ENCODE data around the gene ACTL7A. TPM values are rescaled to one million over a fixed set of nuclear protein-coding genes. Genes with fewer than 3 reads are reported as not detected.

ACTL7A gene
- polyA plus RNA-seq, 1 donor from 2014 or later = not detected

DNA sequence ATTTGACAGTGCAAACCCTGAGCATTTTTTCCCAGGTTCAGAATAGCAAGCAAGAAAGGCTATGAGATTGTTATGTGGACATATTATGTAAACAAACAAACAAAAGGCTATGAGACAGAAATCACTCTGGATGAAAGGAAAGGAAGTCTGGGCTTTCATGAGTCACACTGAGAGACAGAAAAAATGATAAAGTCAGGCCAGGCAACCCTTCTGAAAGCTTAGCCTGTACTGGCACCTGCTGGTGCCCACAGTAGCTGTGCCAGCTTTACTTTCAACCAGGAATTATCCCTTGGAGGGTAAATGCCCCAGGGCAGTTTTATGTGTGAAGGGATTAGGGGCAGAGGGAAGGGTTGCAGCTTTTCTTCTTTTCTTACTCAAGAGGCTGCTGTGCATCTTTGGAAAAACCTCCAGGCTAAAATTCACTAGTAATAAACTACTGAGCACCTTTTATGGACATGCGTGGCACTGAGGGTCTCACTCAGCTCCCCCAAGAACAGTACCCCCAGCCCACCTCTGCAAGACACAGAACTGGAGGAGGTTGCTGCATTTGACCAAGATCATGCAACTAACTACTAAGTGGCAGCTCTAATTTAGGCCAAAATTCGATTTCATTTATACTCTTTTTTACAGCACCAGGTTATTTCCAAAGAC lies 48.0 kb upstream of the ACTL7A start:
- Histone ChIP-seq H3K27me3 (ENCODE audit: insufficient read depth, low read depth, low read length) (no peaks in the 10 kb centered on the region), H3K9ac (ENCODE audit: low read length) (no peak overlapping the region), H4K20me1 (ENCODE audit: insufficient read depth) (no peaks in the 10 kb centered on the region), H3K36me3 (ENCODE audit: insufficient read depth, low read length) (no peaks in the 10 kb centered on the region), H3F3A (ENCODE audit: insufficient read depth, low read length, poor library complexity, severe bottlenecking) (no peaks in the 10 kb centered on the region), H3K9me3 (ENCODE audit: low read length) (no peaks in the 10 kb centered on the region), H3K27ac (ENCODE audit: low read length) (no peak overlapping the region), H2AFZ (ENCODE audit: low read depth, low read length) (no peak overlapping the region), H3K4me2 (ENCODE audit: low read length) (no peak overlapping the region), H3K79me2 (replicated peaks; ENCODE audit: insufficient read depth, low read length) (no peaks in the 10 kb centered on the region), H3K4me3 (ENCODE audit: low read length) (no peak overlapping the region), H3K9me2 (ENCODE audit: insufficient read depth, low read length) (no peaks in the 10 kb centered on the region)
- no peak for TF ChIP-seq TAF1 (IDR thresholded peaks at IDR 0.05; ENCODE audit: low read depth)

DNA sequence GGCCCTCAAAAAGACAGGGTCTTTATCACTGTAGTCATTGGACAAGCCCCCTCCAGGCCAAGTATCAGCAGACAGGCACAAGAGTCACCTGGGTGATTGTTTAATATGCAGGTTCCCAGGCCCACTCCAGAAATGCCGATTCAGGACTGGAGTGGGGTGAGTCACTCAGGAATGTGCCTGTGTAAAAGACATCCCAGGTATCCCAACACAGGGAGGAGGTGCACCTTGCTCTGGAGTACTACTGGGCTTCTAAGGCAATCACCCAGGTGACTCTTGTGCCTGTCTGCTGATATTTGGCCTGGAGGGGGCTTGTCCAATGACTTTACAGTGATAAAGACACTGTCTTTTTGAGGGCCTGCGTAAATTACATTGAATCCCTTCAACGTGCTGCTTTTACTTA lies 46.9 kb upstream of the ACTL7A start:
- H2AFZ ChIP-seq (ENCODE audit: low read depth, low read length) = no peak overlapping the region
- H4K20me1 ChIP-seq (ENCODE audit: insufficient read depth) = no peaks in the 10 kb centered on the region
- no peak overlapping the region for H3K9ac ChIP-seq (ENCODE audit: low read length)
- H3K9me3 ChIP-seq (ENCODE audit: low read length) = no peaks in the 10 kb centered on the region
- H3F3A ChIP-seq (ENCODE audit: insufficient read depth, low read length, poor library complexity, severe bottlenecking) = no peaks in the 10 kb centered on the region
- TF ChIP-seq SMC3 (conservative IDR thresholded peaks at IDR 0.05; ENCODE audit: poor library complexity) = no peak
- TF ChIP-seq, protein P1, sequence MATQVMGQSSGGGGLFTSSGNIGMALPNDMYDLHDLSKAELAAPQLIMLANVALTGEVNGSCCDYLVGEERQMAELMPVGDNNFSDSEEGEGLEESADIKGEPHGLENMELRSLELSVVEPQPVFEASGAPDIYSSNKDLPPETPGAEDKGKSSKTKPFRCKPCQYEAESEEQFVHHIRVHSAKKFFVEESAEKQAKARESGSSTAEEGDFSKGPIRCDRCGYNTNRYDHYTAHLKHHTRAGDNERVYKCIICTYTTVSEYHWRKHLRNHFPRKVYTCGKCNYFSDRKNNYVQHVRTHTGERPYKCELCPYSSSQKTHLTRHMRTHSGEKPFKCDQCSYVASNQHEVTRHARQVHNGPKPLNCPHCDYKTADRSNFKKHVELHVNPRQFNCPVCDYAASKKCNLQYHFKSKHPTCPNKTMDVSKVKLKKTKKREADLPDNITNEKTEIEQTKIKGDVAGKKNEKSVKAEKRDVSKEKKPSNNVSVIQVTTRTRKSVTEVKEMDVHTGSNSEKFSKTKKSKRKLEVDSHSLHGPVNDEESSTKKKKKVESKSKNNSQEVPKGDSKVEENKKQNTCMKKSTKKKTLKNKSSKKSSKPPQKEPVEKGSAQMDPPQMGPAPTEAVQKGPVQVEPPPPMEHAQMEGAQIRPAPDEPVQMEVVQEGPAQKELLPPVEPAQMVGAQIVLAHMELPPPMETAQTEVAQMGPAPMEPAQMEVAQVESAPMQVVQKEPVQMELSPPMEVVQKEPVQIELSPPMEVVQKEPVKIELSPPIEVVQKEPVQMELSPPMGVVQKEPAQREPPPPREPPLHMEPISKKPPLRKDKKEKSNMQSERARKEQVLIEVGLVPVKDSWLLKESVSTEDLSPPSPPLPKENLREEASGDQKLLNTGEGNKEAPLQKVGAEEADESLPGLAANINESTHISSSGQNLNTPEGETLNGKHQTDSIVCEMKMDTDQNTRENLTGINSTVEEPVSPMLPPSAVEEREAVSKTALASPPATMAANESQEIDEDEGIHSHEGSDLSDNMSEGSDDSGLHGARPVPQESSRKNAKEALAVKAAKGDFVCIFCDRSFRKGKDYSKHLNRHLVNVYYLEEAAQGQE (IDR thresholded peaks at IDR 0.05; ENCODE audit: borderline replicate concordance) = no peak
- no peak for TF ChIP-seq EZH2 (IDR thresholded peaks at IDR 0.05; ENCODE audit: borderline replicate concordance, insufficient read depth, low read length, poor library complexity, severe bottlenecking)
- no peak for TF ChIP-seq EP300 (conservative IDR thresholded peaks at IDR 0.05; ENCODE audit: poor library complexity, severe bottlenecking)
- TF ChIP-seq, protein P2, sequence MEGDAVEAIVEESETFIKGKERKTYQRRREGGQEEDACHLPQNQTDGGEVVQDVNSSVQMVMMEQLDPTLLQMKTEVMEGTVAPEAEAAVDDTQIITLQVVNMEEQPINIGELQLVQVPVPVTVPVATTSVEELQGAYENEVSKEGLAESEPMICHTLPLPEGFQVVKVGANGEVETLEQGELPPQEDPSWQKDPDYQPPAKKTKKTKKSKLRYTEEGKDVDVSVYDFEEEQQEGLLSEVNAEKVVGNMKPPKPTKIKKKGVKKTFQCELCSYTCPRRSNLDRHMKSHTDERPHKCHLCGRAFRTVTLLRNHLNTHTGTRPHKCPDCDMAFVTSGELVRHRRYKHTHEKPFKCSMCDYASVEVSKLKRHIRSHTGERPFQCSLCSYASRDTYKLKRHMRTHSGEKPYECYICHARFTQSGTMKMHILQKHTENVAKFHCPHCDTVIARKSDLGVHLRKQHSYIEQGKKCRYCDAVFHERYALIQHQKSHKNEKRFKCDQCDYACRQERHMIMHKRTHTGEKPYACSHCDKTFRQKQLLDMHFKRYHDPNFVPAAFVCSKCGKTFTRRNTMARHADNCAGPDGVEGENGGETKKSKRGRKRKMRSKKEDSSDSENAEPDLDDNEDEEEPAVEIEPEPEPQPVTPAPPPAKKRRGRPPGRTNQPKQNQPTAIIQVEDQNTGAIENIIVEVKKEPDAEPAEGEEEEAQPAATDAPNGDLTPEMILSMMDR (IDR thresholded peaks at IDR 0.05; ENCODE audit: poor library complexity, severe bottlenecking) = no peak
- no peak for TF ChIP-seq TAF1 (IDR thresholded peaks at IDR 0.05; ENCODE audit: low read depth)
- TF ChIP-seq MXI1 (conservative IDR thresholded peaks at IDR 0.05; ENCODE audit: poor library complexity, severe bottlenecking) = no peak
- TF ChIP-seq RAD21 (conservative IDR thresholded peaks at IDR 0.05) = no peak
- TF ChIP-seq POLR2AphosphoS5 (IDR thresholded peaks at IDR 0.05) = no peak
- H3K4me2 ChIP-seq (ENCODE audit: low read length) = no peak overlapping the region
- no peaks in the 10 kb centered on the region for H3K79me2 ChIP-seq (replicated peaks; ENCODE audit: insufficient read depth, low read length)
- no peak overlapping the region for H3K4me3 ChIP-seq (ENCODE audit: low read length)
- H3K27ac ChIP-seq (ENCODE audit: low read length) = no peak overlapping the region
- H3K9me2 ChIP-seq (ENCODE audit: insufficient read depth, low read length) = no peaks in the 10 kb centered on the region
- H3K27me3 ChIP-seq (ENCODE audit: insufficient read depth, low read depth, low read length) = no peaks in the 10 kb centered on the region
- no peaks in the 10 kb centered on the region for H3K36me3 ChIP-seq (ENCODE audit: insufficient read depth, low read length)

All from neural cell (in vitro differentiated cells).